Natural killer cell (primary cell): ENCODE results near the gene ATP9A. TPM values are rescaled to one million over a fixed set of nuclear protein-coding genes. Genes with fewer than 3 reads are reported as not detected.
A peak's percentile ranks its signal among the peaks of the same experiment; 100 is the strongest.

Source experiments
- ATAC-seq, 3 donors: fragments of 150-1000 bp in 2 of 3; fragments of 200-7000 bp in 1 of 3; cut with Tn5 transposase; 1 replicate in 1 of 3; 2 replicates in 2 of 3; pipeline ENCODE4 v1.10.0; 2021; ENCODE audit warnings: mild to moderate bottlenecking in 2 of 3, moderate library complexity in 2 of 3
- DNase-seq, 2 donors: peaks; one replicate each; pipeline versions ENCODE4 v3.0.0 to v3.0.0-alpha.2; 2013 to 2021; ENCODE audit warnings: mixed read lengths in 1 of 2
- H3K27ac ChIP-seq: one replicate; pipeline ENCODE4 v1.5.1; 2013; ENCODE audit warnings: mild to moderate bottlenecking, low read length
- H3K27me3 ChIP-seq: one replicate; pipeline ENCODE4 v1.6.1; 2013; ENCODE audit warnings: low read length; ENCODE audit not compliant: control insufficient read depth, insufficient read depth
- H3K36me3 ChIP-seq: one replicate; pipeline ENCODE4 v1.6.1; 2013; ENCODE audit warnings: low read length; ENCODE audit not compliant: control insufficient read depth, insufficient read depth
- H3K4me1 ChIP-seq: one replicate; pipeline ENCODE4 v1.6.1; 2013; ENCODE audit warnings: low read length; ENCODE audit not compliant: control insufficient read depth, insufficient read depth
- H3K4me3 ChIP-seq: one replicate; pipeline ENCODE4 v1.5.1; 2013; ENCODE audit warnings: low read length
- H3K9me3 ChIP-seq: one replicate; pipeline ENCODE4 v1.6.1; 2013; ENCODE audit warnings: low read length; ENCODE audit not compliant: control insufficient read depth, insufficient read depth
- H3K27ac Mint-ChIP-seq, 2 donors: one replicate each; pipeline ENCODE4 v1.8.0; 2022; ENCODE audit warnings: mild to moderate bottlenecking in 2 of 2, mixed read lengths in 2 of 2, moderate library complexity in 1 of 2
- H3K27me3 Mint-ChIP-seq, 2 donors: one replicate each; pipeline ENCODE4 v1.8.0; 2022; ENCODE audit warnings: low read depth in 2 of 2, mixed read lengths in 2 of 2
- H3K36me3 Mint-ChIP-seq: one replicate; pipeline ENCODE4 v1.8.0; 2022; ENCODE audit warnings: mixed read lengths
- H3K4me1 Mint-ChIP-seq, 2 donors: one replicate each; pipeline ENCODE4 v1.8.0; 2022; ENCODE audit warnings: mixed read lengths in 2 of 2
- H3K4me3 Mint-ChIP-seq: one replicate; pipeline ENCODE4 v1.8.0; 2022; ENCODE audit warnings: mild to moderate bottlenecking, moderate library complexity, mixed read lengths
- H3K9me3 Mint-ChIP-seq, 2 donors: one replicate each; pipeline ENCODE4 v1.8.0; 2022; ENCODE audit warnings: mixed read lengths in 2 of 2
- CTCF ChIP-seq: fragments of 200-600 bp; IDR thresholded peaks from one replicate; pipeline ENCODE4 v1.8.0; 2022; ENCODE audit warnings: antibody characterized with exemption
- WGBS: methylation state at CpG from one replicate; pipeline ENCODE4 v1.1.7; 2013; ENCODE audit warnings: missing lambda C conversion rate; ENCODE audit not compliant: insufficient coverage; 5-methylcytosine and 5-hydroxymethylcytosine counted together
- intact Hi-C: fragments of 100-400 bp; cut with micrococcal nuclease; formaldehyde crosslinking; loops from one replicate; pipeline ENCODE4 v1.14.2; 2022
- total RNA-seq, 4 donors: library from RNA; stranded (reverse); fragments of 120-200 nt in 1 of 4; gene quantifications; one replicate each; pipeline versions ENCODE4 v1.2.3 to v1.2.4, GENCODE V29; 2013 to 2022

ATP9A gene
- total RNA-seq, 3 donors from 2014 or later (not counting 1 experiment from before 2014, with no cell fraction given), result 1.4 to 46.8 (median 1.9) TPM

- H3K4me3 Mint-ChIP-seq, result no peak overlapping the region
These were observed 126.3 kb downstream of the ATP9A start for GRCh38 chr20:51641866-51642265.

GRCh38 chr20:51640743-51641142 is 127.4 kb downstream of the ATP9A start:
- no peak overlapping the region for H3K4me3 ChIP-seq
- H3K4me1 ChIP-seq, result peaks cover 6% of the 10 kb centered on the region
- no peaks in the 10 kb centered on the region for H3K27me3 ChIP-seq
- no peaks in the 10 kb centered on the region for H3K9me3 Mint-ChIP-seq
- no peaks in the 10 kb centered on the region for H3K9me3 ChIP-seq
- peaks cover 7% of the 10 kb centered on the region for H3K36me3 Mint-ChIP-seq
- TF ChIP-seq CTCF, result no peak
- H3K36me3 ChIP-seq, result no peaks in the 10 kb centered on the region
- ATAC-seq (no peak), DNase-seq (no peak)
- no peaks in the 10 kb centered on the region for H3K27me3 Mint-ChIP-seq
- peaks cover 6 to 8% of the 10 kb centered on the region in 2 donors for H3K4me1 Mint-ChIP-seq
- H3K27ac Mint-ChIP-seq, result no peak overlapping the region
- H3K27ac ChIP-seq, result no peak overlapping the region
- no peak overlapping the region for H3K4me3 Mint-ChIP-seq
- 91% methylated on average over 3 of the region's 3 CpGs for WGBS
- intact Hi-C loops, result no loop called here

More at GRCh38 chr20:51641866-51642265, 126.3 kb downstream of the ATP9A start:
- Histone ChIP-seq H3K9me3 (no peaks in the 10 kb centered on the region), H3K27me3 (no peaks in the 10 kb centered on the region), H3K4me1 (peaks cover 6% of the 10 kb centered on the region), H3K27ac (no peak overlapping the region), H3K4me3 (no peak overlapping the region), H3K36me3 (no peaks in the 10 kb centered on the region)
- peaks cover 6 to 8% of the 10 kb centered on the region in 2 donors for H3K4me1 Mint-ChIP-seq
- ATAC-seq (no peak), DNase-seq (no peak)
- intact Hi-C loops, result no loop called here
- WGBS, result 96% methylated on average over 4 of the region's 4 CpGs
- no peak for TF ChIP-seq CTCF
- no peaks in the 10 kb centered on the region for H3K9me3 Mint-ChIP-seq
- H3K36me3 Mint-ChIP-seq, result peaks cover 7% of the 10 kb centered on the region
- H3K27me3 Mint-ChIP-seq, result no peaks in the 10 kb centered on the region
- no peak overlapping the region for H3K27ac Mint-ChIP-seq

GRCh38 chr20:51639206-51639832 is 128.9 kb downstream of the ATP9A start:
- Mint-ChIP-seq H3K27ac (peak overlapping the region in 1 of 2 donors; percentile 55), H3K4me1 (peaks cover 6 to 8% of the 10 kb centered on the region in 2 donors), H3K36me3 (peaks cover 7% of the 10 kb centered on the region), H3K9me3 (no peaks in the 10 kb centered on the region), H3K27me3 (no peaks in the 10 kb centered on the region), H3K4me3 (no peak overlapping the region)
- Histone ChIP-seq H3K9me3 (no peaks in the 10 kb centered on the region), H3K27me3 (no peaks in the 10 kb centered on the region), H3K4me1 (peaks cover 6% of the 10 kb centered on the region), H3K4me3 (no peak overlapping the region), H3K27ac (no peak overlapping the region), H3K36me3 (no peaks in the 10 kb centered on the region)
- intact Hi-C loops, result loop anchor here (1.0 to 2.0 kb wide), 3 partner anchors 327 to 511 kb away; no protein-coding TSS in a partner anchor
- TF ChIP-seq CTCF, result peak; percentile 90
- 43% methylated on average over 12 of the region's 12 CpGs for WGBS
- DNase-seq (peak; percentile 63 to 71), ATAC-seq (peak; percentile 63 to 89 (median 87))

GRCh38 chr20:51637241-51637640 is 130.9 kb downstream of the ATP9A start:
- Mint-ChIP-seq H3K27me3 (no peaks in the 10 kb centered on the region), H3K9me3 (no peaks in the 10 kb centered on the region), H3K36me3 (peaks cover 7% of the 10 kb centered on the region), H3K4me1 (peaks cover 6 to 11% of the 10 kb centered on the region in 2 donors), H3K27ac (no peak overlapping the region), H3K4me3 (no peak overlapping the region)
- H3K36me3 ChIP-seq, result no peaks in the 10 kb centered on the region
- no peak for TF ChIP-seq CTCF
- WGBS, result 89% methylated on average over 7 of the region's 8 CpGs
- DNase-seq (no peak), ATAC-seq (no peak)
- H3K27me3 ChIP-seq, result no peaks in the 10 kb centered on the region
- H3K27ac ChIP-seq, result no peak overlapping the region
- intact Hi-C loops, result no loop called here
- H3K4me1 ChIP-seq, result peaks cover 6% of the 10 kb centered on the region
- H3K4me3 ChIP-seq, result no peak overlapping the region
- no peaks in the 10 kb centered on the region for H3K9me3 ChIP-seq
